Measurements from ENCODE around the gene SMG9.
"Not testable (repeated sequence)": the region's sequence is repeated elsewhere in the genome, so short reads cannot be mapped to it uniquely, and the experiment has no call there.

Gene SMG9

GRCh38 chr19:43692385-43692784 is 62.4 kb downstream of the SMG9 start:
- no peak for DNase-seq (ENCODE audit: low spot score)

GRCh38 chr19:43691755-43692154 is 63.0 kb downstream of the SMG9 start:
- no peak for DNase-seq (ENCODE audit: low spot score)

GRCh38 chr19:43690890-43691289 is 63.9 kb downstream of the SMG9 start:
- DNase-seq (ENCODE audit: low spot score): no peak

- no peak for DNase-seq (ENCODE audit: low spot score)
Measured at GRCh38 chr19:43690444-43690843, 64.3 kb downstream of the SMG9 start.

GRCh38 chr19:43688059-43688701 is 66.6 kb downstream of the SMG9 start:
- DNase-seq (ENCODE audit: low spot score): no peak

- DNase-seq (ENCODE audit: low spot score): no peak
Measured at GRCh38 chr19:43687660-43687997, 67.1 kb downstream of the SMG9 start.

GRCh38 chr19:43684326-43684725 is 70.4 kb downstream of the SMG9 start:
- no peak for DNase-seq (ENCODE audit: low spot score)

GRCh38 chr19:43683905-43684304 is 70.9 kb downstream of the SMG9 start:
- DNase-seq (ENCODE audit: low spot score): no peak

- no peak for DNase-seq (ENCODE audit: low spot score)
Measured at GRCh38 chr19:43682824-43683661, 71.7 kb downstream of the SMG9 start.

GRCh38 chr19:43682269-43682668 is 72.5 kb downstream of the SMG9 start:
- not testable (repeated sequence) for DNase-seq (ENCODE audit: low spot score)

GRCh38 chr19:43681821-43682220 is 72.9 kb downstream of the SMG9 start:
- DNase-seq (ENCODE audit: low spot score): no peak

GRCh38 chr19:43678512-43679261 is 76.1 kb downstream of the SMG9 start:
- no peak for DNase-seq (ENCODE audit: low spot score)

All from CD4-positive, alpha-beta T cell treated with Interleukin-2 at 100 ng/mL for 4 hours (primary cell).